Measurements from ENCODE around the gene KCND3. TPM values are rescaled to one million over a fixed set of nuclear protein-coding genes. Genes with fewer than 3 reads are reported as not detected.

KCND3 gene
- total RNA-seq, 1 experiment from 2014 or later: not detected

- Mint-ChIP-seq H3K4me1 (ENCODE audit: insufficient read depth, unreplicated experiment) (no peaks in the 10 kb centered on the region), H3K36me3 (ENCODE audit: insufficient read depth, unreplicated experiment) (no peaks in the 10 kb centered on the region), H3K9me3 (ENCODE audit: unreplicated experiment) (no peaks in the 10 kb centered on the region), H3K27ac (ENCODE audit: low read depth, unreplicated experiment) (no peak overlapping the region), H3K27me3 (ENCODE audit: insufficient read depth, unreplicated experiment) (peaks cover 4% of the 10 kb centered on the region), H3K4me3 (ENCODE audit: unreplicated experiment) (no peak overlapping the region)
- no TSS peak for BruUV-seq (replicated peaks)
- POLR2A ChIA-PET: no interaction called here
- CTCF ChIA-PET: no interaction called here
- intact Hi-C loops (cut with micrococcal nuclease): no loop called here
- TF ChIP-seq, protein P1, sequence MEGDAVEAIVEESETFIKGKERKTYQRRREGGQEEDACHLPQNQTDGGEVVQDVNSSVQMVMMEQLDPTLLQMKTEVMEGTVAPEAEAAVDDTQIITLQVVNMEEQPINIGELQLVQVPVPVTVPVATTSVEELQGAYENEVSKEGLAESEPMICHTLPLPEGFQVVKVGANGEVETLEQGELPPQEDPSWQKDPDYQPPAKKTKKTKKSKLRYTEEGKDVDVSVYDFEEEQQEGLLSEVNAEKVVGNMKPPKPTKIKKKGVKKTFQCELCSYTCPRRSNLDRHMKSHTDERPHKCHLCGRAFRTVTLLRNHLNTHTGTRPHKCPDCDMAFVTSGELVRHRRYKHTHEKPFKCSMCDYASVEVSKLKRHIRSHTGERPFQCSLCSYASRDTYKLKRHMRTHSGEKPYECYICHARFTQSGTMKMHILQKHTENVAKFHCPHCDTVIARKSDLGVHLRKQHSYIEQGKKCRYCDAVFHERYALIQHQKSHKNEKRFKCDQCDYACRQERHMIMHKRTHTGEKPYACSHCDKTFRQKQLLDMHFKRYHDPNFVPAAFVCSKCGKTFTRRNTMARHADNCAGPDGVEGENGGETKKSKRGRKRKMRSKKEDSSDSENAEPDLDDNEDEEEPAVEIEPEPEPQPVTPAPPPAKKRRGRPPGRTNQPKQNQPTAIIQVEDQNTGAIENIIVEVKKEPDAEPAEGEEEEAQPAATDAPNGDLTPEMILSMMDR (IDR thresholded peaks at IDR 0.05; ENCODE audit: unreplicated experiment): no peak
- DNase-seq (ENCODE audit: unreplicated experiment): no peak
Observed at GRCh38 chr1:111886741-111887140, 102.7 kb downstream of the KCND3 start.

DNA sequence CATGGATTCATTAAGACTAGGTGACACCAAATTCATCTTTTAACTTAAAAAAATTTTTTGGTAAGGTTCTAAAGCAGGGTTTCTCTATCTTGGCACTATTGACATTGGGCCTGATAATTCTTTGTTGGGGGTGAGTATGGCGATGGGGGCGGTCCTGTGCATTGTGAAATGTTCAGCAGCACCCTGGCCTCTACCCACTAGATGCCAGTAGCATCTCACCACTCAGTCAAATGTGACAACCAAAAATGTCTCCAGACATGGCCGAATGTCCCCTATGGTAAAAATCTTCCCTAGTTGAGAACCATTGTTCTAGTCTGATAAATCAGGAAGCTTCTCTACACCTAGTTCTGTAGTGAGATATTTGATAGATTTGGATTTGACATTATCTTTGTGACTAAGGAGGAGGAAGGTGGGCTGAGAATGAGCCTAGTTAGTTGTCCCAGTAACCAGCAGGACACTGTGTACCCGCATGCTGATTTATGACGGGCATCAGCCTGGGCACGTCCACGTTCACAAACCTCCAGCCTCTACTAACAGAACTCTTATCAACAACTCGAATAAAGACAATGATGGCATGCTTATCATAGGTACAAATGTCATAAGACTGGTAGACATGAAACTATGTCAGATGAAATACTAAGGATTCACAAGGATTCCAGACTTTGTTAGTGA, 104.6 kb downstream of the KCND3 start:
- no peak for DNase-seq (ENCODE audit: unreplicated experiment)
- POLR2A ChIA-PET: no interaction called here
- Mint-ChIP-seq H3K4me1 (ENCODE audit: insufficient read depth, unreplicated experiment) (no peaks in the 10 kb centered on the region), H3K27ac (ENCODE audit: low read depth, unreplicated experiment) (no peak overlapping the region), H3K4me3 (ENCODE audit: unreplicated experiment) (no peak overlapping the region), H3K9me3 (ENCODE audit: unreplicated experiment) (no peaks in the 10 kb centered on the region), H3K27me3 (ENCODE audit: insufficient read depth, unreplicated experiment) (peaks cover 19% of the 10 kb centered on the region), H3K36me3 (ENCODE audit: insufficient read depth, unreplicated experiment) (no peaks in the 10 kb centered on the region)
- CTCF ChIA-PET: no interaction called here
- intact Hi-C loops (cut with micrococcal nuclease): no loop called here
- no TSS peak for BruUV-seq (replicated peaks)
- TF ChIP-seq, protein P1 (IDR thresholded peaks at IDR 0.05; ENCODE audit: unreplicated experiment): no peak

DNA sequence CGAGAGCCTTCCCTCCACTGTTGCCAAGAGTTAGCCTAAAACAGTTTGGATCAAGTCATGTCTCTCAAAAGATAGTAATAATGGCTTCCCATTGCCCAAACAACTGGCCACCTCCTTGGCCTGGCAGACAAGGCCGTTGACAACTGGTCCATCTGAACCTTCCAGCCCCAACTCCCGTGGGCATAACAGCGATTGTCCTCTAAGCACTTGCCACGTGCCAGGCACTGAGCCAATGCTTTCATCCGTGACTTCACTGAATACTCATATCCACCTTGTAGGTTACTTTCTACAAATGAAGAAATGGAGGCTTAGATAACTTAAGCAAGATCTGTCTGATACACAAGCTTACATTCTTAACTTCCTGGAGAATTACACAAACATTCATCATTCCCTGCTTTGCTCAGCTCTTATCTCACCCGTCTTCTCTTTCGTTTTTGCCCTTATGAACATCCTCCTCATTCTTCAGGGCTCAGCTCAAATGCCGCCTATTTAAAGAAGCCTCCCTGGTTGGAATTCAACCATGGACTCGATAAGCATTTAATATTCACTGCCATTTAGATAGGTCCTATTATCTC, 106.4 kb downstream of the KCND3 start:
- no TSS peak for BruUV-seq (replicated peaks)
- ChIA-PET POLR2A (no interaction called here), CTCF (interaction anchor here (1.0 kb wide), 1 partner anchor 9 kb away, joined by 3 read pairs; no protein-coding TSS in a partner anchor)
- no peak overlapping the region for H3K4me3 Mint-ChIP-seq (ENCODE audit: unreplicated experiment)
- DNase-seq (ENCODE audit: unreplicated experiment): no peak
- no peaks in the 10 kb centered on the region for H3K4me1 Mint-ChIP-seq (ENCODE audit: insufficient read depth, unreplicated experiment)
- TF ChIP-seq, protein P1 (IDR thresholded peaks at IDR 0.05; ENCODE audit: unreplicated experiment): no peak
- H3K27me3 Mint-ChIP-seq (ENCODE audit: insufficient read depth, unreplicated experiment): peaks cover 21% of the 10 kb centered on the region
- intact Hi-C loops (cut with micrococcal nuclease): no loop called here
- no peaks in the 10 kb centered on the region for H3K9me3 Mint-ChIP-seq (ENCODE audit: unreplicated experiment)
- no peaks in the 10 kb centered on the region for H3K36me3 Mint-ChIP-seq (ENCODE audit: insufficient read depth, unreplicated experiment)
- no peak overlapping the region for H3K27ac Mint-ChIP-seq (ENCODE audit: low read depth, unreplicated experiment)

- POLR2A ChIA-PET: no interaction called here
- TF ChIP-seq, protein P1 (IDR thresholded peaks at IDR 0.05; ENCODE audit: unreplicated experiment): no peak
- intact Hi-C loops (cut with micrococcal nuclease): no loop called here
- Mint-ChIP-seq H3K4me3 (ENCODE audit: unreplicated experiment) (no peak overlapping the region), H3K4me1 (ENCODE audit: insufficient read depth, unreplicated experiment) (no peaks in the 10 kb centered on the region), H3K36me3 (ENCODE audit: insufficient read depth, unreplicated experiment) (no peaks in the 10 kb centered on the region), H3K27me3 (ENCODE audit: insufficient read depth, unreplicated experiment) (peaks cover 26% of the 10 kb centered on the region), H3K9me3 (ENCODE audit: unreplicated experiment) (no peaks in the 10 kb centered on the region), H3K27ac (ENCODE audit: low read depth, unreplicated experiment) (no peak overlapping the region)
- CTCF ChIA-PET: interaction anchor here (1.0 kb wide), 1 partner anchor 9 kb away, joined by 3 read pairs; no protein-coding TSS in a partner anchor
- no TSS peak for BruUV-seq (replicated peaks)
- DNase-seq (ENCODE audit: unreplicated experiment): no peak
Observed at GRCh38 chr1:111882559-111882958, 106.9 kb downstream of the KCND3 start.

Measured in MCF 10A (cell line).